Panc1 (cell line): ENCODE measurements around the gene DCUN1D4. TPM values are rescaled to one million over a fixed set of nuclear protein-coding genes. Genes with fewer than 3 reads are reported as not detected.

Experiments
- ATAC-seq: fragments of 200-7000 bp; cut with Tn5 transposase; 2 replicates; pipeline ENCODE4 v1.9.1; 2020; ENCODE audit warnings: mild to moderate bottlenecking, moderate library complexity
- BruUV-seq: library from RNA; stranded (reverse); fragments of 400-500 nt; replicated peaks from 2 replicates; lab custom pipeline; 2021; lab: Mats Ljungman, UMichigan
- CTCF ChIA-PET: fragments of 300-600 bp; sonication (Branson Sonifier 250); formaldehyde crosslinking; loops from one replicate; lab custom pipeline; 2022; ENCODE audit warnings: antibody characterized with exemption; lab: Charles Lee
- POLR2A ChIA-PET: fragments of 300-600 bp; sonication (Branson Sonifier 250); formaldehyde crosslinking; loops from one replicate; lab custom pipeline; 2022; ENCODE audit warnings: antibody characterized with exemption; lab: Charles Lee
- DNase-seq: peaks from one replicate; pipeline ENCODE4 v3.0.0-alpha.2; 2010; ENCODE audit warnings: low read depth, low spot score
- H3K27ac ChIP-seq: 2 replicates; pipeline ENCODE4 v1.5.1; 2011; ENCODE audit warnings: mild to moderate bottlenecking, low read length, inconsistent platforms
- H3K27me3 ChIP-seq: fragments of 200-500 bp; sonication (Bioruptor generic); 2 replicates; pipeline ENCODE4 v1.6.0; 2014; ENCODE audit warnings: low read length, inconsistent platforms; ENCODE audit not compliant: control insufficient read depth, insufficient read depth
- H3K36me3 ChIP-seq: fragments of 200-500 bp; sonication (Bioruptor generic); 2 replicates; pipeline ENCODE4 v1.5.1; 2014; ENCODE audit warnings: inconsistent platforms, mild to moderate bottlenecking, low read length, moderate library complexity; ENCODE audit not compliant: control insufficient read depth, insufficient read depth
- H3K4me1 ChIP-seq: 2 replicates; pipeline ENCODE4 v1.5.1; 2011; ENCODE audit warnings: inconsistent platforms, mild to moderate bottlenecking, low read length, moderate library complexity; ENCODE audit not compliant: control insufficient read depth, insufficient read depth
- H3K4me3 ChIP-seq, 2 experiments: 2 replicates each; pipeline ENCODE4 v1.5.1; 2011 to 2012; ENCODE audit warnings: low read depth in 2 of 2, low read length in 2 of 2, mild to moderate bottlenecking in 2 of 2, inconsistent platforms in 1 of 2, moderate library complexity in 1 of 2
- H3K9me3 ChIP-seq: fragments of 200-500 bp; sonication (Bioruptor generic); 2 replicates; pipeline ENCODE4 v1.5.1; 2014; ENCODE audit warnings: low read depth, mild to moderate bottlenecking, inconsistent platforms, low read length, moderate library complexity; ENCODE audit not compliant: control insufficient read depth, insufficient read depth
- POLR2AphosphoS5 ChIP-seq: IDR thresholded peaks from 2 replicates; pipeline ENCODE4 v1.6.1; 2012; ENCODE audit warnings: mild to moderate bottlenecking, low read depth, low read length, moderate library complexity
- SIN3A ChIP-seq: IDR thresholded peaks from 2 replicates; pipeline ENCODE4 v1.6.1; 2012; ENCODE audit warnings: low read depth, mild to moderate bottlenecking, low read length, moderate library complexity, borderline replicate concordance; ENCODE audit not compliant: insufficient read depth
- TCF7L2 ChIP-seq: IDR thresholded peaks from 2 replicates; pipeline ENCODE4 v1.6.1; 2011; ENCODE audit warnings: mild to moderate bottlenecking, low read depth, low read length, inconsistent platforms
- in situ Hi-C: cut with HindIII; loops from 2 replicates; pipeline ENCODE4 v1.10.0; 2016; ENCODE audit warnings: low sequenced_read_pairs, low pct_unique_long_range_greater_than_20kb
- intact Hi-C: fragments of 100-400 bp; cut with micrococcal nuclease; formaldehyde crosslinking; loops from one replicate; pipeline ENCODE4 v1.10.0; 2022; ENCODE audit not compliant: unreplicated experiment
- total RNA-seq: library from RNA; stranded (reverse); gene quantifications from one replicate; pipeline ENCODE4 v1.2.1, GENCODE V29; 2021; ENCODE audit not compliant: unreplicated experiment
- TF ChIP-seq, protein P1 (sequence below): fragments of 450-650 bp; IDR thresholded peaks from 2 replicates; pipeline ENCODE4 v1.5.1; 2017; ENCODE audit warnings: mild to moderate bottlenecking
- TF ChIP-seq, protein P2 (sequence below), 2 experiments: IDR thresholded peaks; 2 replicates each; pipeline ENCODE4 v1.6.1; 2011 to 2012; ENCODE audit warnings: low read depth in 2 of 2, control low read depth in 1 of 2, low read length in 1 of 2, mild to moderate bottlenecking in 1 of 2, moderate library complexity in 1 of 2; ENCODE audit not compliant: insufficient read depth in 1 of 2

DCUN1D4 gene
- total RNA-seq, 1 experiment from 2014 or later = 64.6 TPM

DNA sequence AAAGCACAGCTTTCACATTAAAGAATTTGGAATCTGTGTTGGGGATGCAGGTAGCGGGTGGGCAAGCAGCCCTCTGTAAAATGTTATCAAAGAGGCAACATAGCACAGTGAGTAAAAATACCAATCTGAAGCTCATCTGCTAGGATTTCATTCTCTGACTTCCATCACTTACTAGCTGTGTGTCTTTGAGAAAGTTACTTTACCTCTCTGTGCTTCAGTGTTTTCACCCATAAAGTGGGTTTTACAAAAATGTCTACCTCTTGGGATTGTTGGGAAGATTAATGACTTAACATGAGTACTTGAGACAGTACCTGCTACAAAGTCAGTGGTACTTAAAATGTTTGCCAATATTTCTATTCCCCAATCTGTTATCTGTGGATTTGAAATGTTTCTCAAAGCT lies 7.9 kb upstream of the DCUN1D4 start:
- intact Hi-C loops = no loop called here

DNA sequence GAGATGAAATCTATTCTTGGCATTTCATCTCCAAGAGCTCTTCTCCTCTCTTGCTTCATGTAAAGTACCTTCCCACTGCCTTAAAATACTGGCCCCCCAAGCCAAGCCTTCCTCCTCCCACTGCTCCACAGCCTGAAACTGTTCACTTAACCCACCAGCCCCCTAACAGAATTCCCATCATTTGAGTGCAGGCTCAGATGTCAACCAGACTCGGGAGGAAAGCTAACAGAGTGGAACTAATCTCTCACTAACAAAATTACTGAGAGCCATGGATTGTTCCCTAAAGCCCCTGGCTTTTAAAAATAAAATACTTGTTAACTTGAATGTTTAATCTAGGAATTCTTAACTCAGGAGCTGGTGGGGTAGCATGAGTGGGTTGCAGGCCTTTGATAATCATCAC lies 7.1 kb upstream of the DCUN1D4 start:
- Histone ChIP-seq H3K27ac (no peak overlapping the region), H3K36me3 (no peaks in the 10 kb centered on the region), H3K9me3 (no peaks in the 10 kb centered on the region), H3K4me1 (no peaks in the 10 kb centered on the region), H3K4me3 (no peak overlapping the region), H3K27me3 (no peaks in the 10 kb centered on the region)
- intact Hi-C loops = no loop called here
- TF ChIP-seq, protein P1, sequence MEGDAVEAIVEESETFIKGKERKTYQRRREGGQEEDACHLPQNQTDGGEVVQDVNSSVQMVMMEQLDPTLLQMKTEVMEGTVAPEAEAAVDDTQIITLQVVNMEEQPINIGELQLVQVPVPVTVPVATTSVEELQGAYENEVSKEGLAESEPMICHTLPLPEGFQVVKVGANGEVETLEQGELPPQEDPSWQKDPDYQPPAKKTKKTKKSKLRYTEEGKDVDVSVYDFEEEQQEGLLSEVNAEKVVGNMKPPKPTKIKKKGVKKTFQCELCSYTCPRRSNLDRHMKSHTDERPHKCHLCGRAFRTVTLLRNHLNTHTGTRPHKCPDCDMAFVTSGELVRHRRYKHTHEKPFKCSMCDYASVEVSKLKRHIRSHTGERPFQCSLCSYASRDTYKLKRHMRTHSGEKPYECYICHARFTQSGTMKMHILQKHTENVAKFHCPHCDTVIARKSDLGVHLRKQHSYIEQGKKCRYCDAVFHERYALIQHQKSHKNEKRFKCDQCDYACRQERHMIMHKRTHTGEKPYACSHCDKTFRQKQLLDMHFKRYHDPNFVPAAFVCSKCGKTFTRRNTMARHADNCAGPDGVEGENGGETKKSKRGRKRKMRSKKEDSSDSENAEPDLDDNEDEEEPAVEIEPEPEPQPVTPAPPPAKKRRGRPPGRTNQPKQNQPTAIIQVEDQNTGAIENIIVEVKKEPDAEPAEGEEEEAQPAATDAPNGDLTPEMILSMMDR = no peak
- TF ChIP-seq TCF7L2 = no peak
- TF ChIP-seq SIN3A = no peak
- TF ChIP-seq, protein P2, sequence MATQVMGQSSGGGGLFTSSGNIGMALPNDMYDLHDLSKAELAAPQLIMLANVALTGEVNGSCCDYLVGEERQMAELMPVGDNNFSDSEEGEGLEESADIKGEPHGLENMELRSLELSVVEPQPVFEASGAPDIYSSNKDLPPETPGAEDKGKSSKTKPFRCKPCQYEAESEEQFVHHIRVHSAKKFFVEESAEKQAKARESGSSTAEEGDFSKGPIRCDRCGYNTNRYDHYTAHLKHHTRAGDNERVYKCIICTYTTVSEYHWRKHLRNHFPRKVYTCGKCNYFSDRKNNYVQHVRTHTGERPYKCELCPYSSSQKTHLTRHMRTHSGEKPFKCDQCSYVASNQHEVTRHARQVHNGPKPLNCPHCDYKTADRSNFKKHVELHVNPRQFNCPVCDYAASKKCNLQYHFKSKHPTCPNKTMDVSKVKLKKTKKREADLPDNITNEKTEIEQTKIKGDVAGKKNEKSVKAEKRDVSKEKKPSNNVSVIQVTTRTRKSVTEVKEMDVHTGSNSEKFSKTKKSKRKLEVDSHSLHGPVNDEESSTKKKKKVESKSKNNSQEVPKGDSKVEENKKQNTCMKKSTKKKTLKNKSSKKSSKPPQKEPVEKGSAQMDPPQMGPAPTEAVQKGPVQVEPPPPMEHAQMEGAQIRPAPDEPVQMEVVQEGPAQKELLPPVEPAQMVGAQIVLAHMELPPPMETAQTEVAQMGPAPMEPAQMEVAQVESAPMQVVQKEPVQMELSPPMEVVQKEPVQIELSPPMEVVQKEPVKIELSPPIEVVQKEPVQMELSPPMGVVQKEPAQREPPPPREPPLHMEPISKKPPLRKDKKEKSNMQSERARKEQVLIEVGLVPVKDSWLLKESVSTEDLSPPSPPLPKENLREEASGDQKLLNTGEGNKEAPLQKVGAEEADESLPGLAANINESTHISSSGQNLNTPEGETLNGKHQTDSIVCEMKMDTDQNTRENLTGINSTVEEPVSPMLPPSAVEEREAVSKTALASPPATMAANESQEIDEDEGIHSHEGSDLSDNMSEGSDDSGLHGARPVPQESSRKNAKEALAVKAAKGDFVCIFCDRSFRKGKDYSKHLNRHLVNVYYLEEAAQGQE (IDR thresholded peaks at IDR 0.05; ENCODE audit: insufficient read depth in 1 of 2, low read depth in 2 of 2, low read length in 1 of 2) = no peak
- TF ChIP-seq POLR2AphosphoS5 = no peak
- ATAC-seq (no peak), DNase-seq (no peak)
- in situ Hi-C loops = no loop called here
- BruUV-seq = no TSS peak
- ChIA-PET CTCF (no interaction called here), POLR2A (no interaction called here)

More for the DNA sequence above, 7.9 kb upstream of the DCUN1D4 start:
- ChIA-PET POLR2A (no interaction called here), CTCF (no interaction called here)
- no TSS peak for BruUV-seq
- Histone ChIP-seq H3K27ac (no peak overlapping the region), H3K9me3 (no peaks in the 10 kb centered on the region), H3K27me3 (no peaks in the 10 kb centered on the region), H3K4me3 (no peak overlapping the region), H3K4me1 (no peaks in the 10 kb centered on the region), H3K36me3 (no peaks in the 10 kb centered on the region)
- no peak for TF ChIP-seq SIN3A
- TF ChIP-seq, protein P1 = no peak
- TF ChIP-seq, protein P2 (IDR thresholded peaks at IDR 0.05; ENCODE audit: insufficient read depth in 1 of 2, low read depth in 2 of 2, low read length in 1 of 2) = no peak
- TF ChIP-seq POLR2AphosphoS5 = no peak
- DNase-seq (no peak), ATAC-seq (no peak)
- in situ Hi-C loops = no loop called here
